H1 (cell line): Measurements from ENCODE around the gene ZNF618. TPM values are rescaled to one million over a fixed set of nuclear protein-coding genes. Genes with fewer than 3 reads are reported as not detected.

Experiments
- CTCF ChIA-PET: fragments of 300-600 bp; sonication (Branson Sonifier 250); formaldehyde crosslinking; loops from one replicate; lab custom pipeline; 2021; ENCODE audit not compliant: partially characterized antibody; lab: Charles Lee
- POLR2A ChIA-PET: fragments of 300-600 bp; sonication (Branson Sonifier 250); formaldehyde crosslinking; loops from one replicate; lab custom pipeline; 2021; ENCODE audit warnings: inconsistent platforms; ENCODE audit not compliant: partially characterized antibody; lab: Charles Lee
- DNase-seq, 2 experiments: peaks; one replicate each; pipeline versions ENCODE4 v3.0.0 to v3.0.0-alpha.2; 2010 to 2022; ENCODE audit warnings: low spot score in 2 of 2, low read depth in 1 of 2, mixed read lengths in 1 of 2
- FAIRE-seq: peaks from 2 replicates; lab custom pipeline; 2011; peaks lifted over from hg19 to GRCh38; lab: Jason Lieb, UNC
- H2AFZ ChIP-seq: 2 replicates; pipeline ENCODE4 v1.8.1; 2012; ENCODE audit warnings: low read length, inconsistent platforms
- H2AK5ac ChIP-seq: 2 replicates; pipeline ENCODE4 v1.6.1; 2013; ENCODE audit warnings: low read depth, low read length
- H2BK120ac ChIP-seq: replicated peaks from 2 replicates; pipeline ENCODE3; 2013; ENCODE audit warnings: low read depth, low read length, inconsistent platforms
- H2BK12ac ChIP-seq: 2 replicates; pipeline ENCODE4 v1.6.1; 2013; ENCODE audit warnings: low read depth, low read length
- H2BK15ac ChIP-seq: 2 replicates; pipeline ENCODE4 v1.6.1; 2013; ENCODE audit warnings: low read length
- H2BK20ac ChIP-seq: 2 replicates; pipeline ENCODE4 v1.6.1; 2013; ENCODE audit warnings: low read length
- H2BK5ac ChIP-seq: 2 replicates; pipeline ENCODE4 v1.6.1; 2013; ENCODE audit warnings: low read depth, low read length
- H3K14ac ChIP-seq: 2 replicates; pipeline ENCODE4 v1.6.1; 2013; ENCODE audit warnings: inconsistent platforms; ENCODE audit not compliant: insufficient read length
- H3K18ac ChIP-seq: 2 replicates; pipeline ENCODE4 v1.6.1; 2013; ENCODE audit warnings: low read length; ENCODE audit errors: extremely low read depth
- H3K23ac ChIP-seq: 2 replicates; pipeline ENCODE4 v1.6.1; 2013; ENCODE audit warnings: inconsistent platforms; ENCODE audit not compliant: insufficient read length
- H3K23me2 ChIP-seq: 2 replicates; pipeline ENCODE4 v1.6.1; 2013; ENCODE audit warnings: low read depth, low read length
- H3K27ac ChIP-seq: 2 replicates; pipeline ENCODE4 v1.6.1; 2011; ENCODE audit warnings: low read depth, low read length, inconsistent platforms
- H3K27me3 ChIP-seq, 4 experiments: replicated peaks in 1 of 4; 1 replicate in 1 of 4; 2 replicates in 3 of 4; pipeline versions ENCODE4 v1.6.1 to v1.8.1; 2011 to 2013; ENCODE audit warnings: low read length in 3 of 4, mild to moderate bottlenecking in 3 of 4, inconsistent platforms in 2 of 4, mixed read lengths in 2 of 4, moderate library complexity in 1 of 4; ENCODE audit not compliant: control insufficient read depth in 3 of 4, insufficient read depth in 3 of 4; ENCODE audit errors: extremely low read depth in 1 of 4
- H3K36me3 ChIP-seq, 4 experiments: 2 replicates each; pipeline versions ENCODE4 v1.6.1 to v1.8.1; 2011 to 2013; ENCODE audit warnings: mild to moderate bottlenecking in 4 of 4, low read length in 3 of 4, moderate library complexity in 2 of 4, control low read depth in 1 of 4, inconsistent platforms in 1 of 4; ENCODE audit not compliant: insufficient read depth in 4 of 4, control insufficient read depth in 2 of 4
- H3K4ac ChIP-seq: replicated peaks from 2 replicates; pipeline ENCODE3; 2013; ENCODE audit warnings: low read length, low read depth, mixed read lengths, inconsistent platforms; ENCODE audit not compliant: insufficient read length
- H3K4me1 ChIP-seq, 4 experiments: replicated peaks in 1 of 4; 1 replicate in 1 of 4; 2 replicates in 3 of 4; pipeline versions ENCODE4 v1.6.1 to v1.8.1; 2011 to 2013; ENCODE audit warnings: low read length in 3 of 4, inconsistent platforms in 2 of 4, mixed read lengths in 1 of 4; ENCODE audit not compliant: insufficient read depth in 4 of 4, control insufficient read depth in 3 of 4
- H3K4me2 ChIP-seq, 2 experiments: 2 replicates each; pipeline versions ENCODE4 v1.6.1 to v1.8.1; 2011 to 2013; ENCODE audit warnings: low read depth in 2 of 2, low read length in 2 of 2, control low read depth in 1 of 2, inconsistent platforms in 1 of 2, mild to moderate bottlenecking in 1 of 2; ENCODE audit not compliant: insufficient read depth in 1 of 2
- H3K4me3 ChIP-seq, 4 experiments: fragments of 200-600, 300-600 bp in 1 of 4; sonication (generic), shearing (Covaris generic), sonication (Bioruptor Twin) in 1 of 4; 2 replicates each; pipeline versions ENCODE4 v1.5.1 to v1.8.1; 2011 to 2016; ENCODE audit warnings: low read length in 4 of 4, low read depth in 3 of 4, control low read depth in 2 of 4, inconsistent platforms in 2 of 4, mild to moderate bottlenecking in 2 of 4, mixed read lengths in 1 of 4, moderate library complexity in 1 of 4; ENCODE audit not compliant: insufficient read depth in 2 of 4; ENCODE audit errors: extremely low read depth in 1 of 4
- H3K56ac ChIP-seq: replicated peaks from 2 replicates; pipeline ENCODE3; 2013; ENCODE audit warnings: low read depth, mild to moderate bottlenecking, mixed read lengths, low read length, inconsistent platforms; ENCODE audit not compliant: insufficient read length
- H3K79me1 ChIP-seq: 2 replicates; pipeline ENCODE4 v1.6.1; 2013; ENCODE audit warnings: low read depth, low read length, control low read depth
- H3K79me2 ChIP-seq, 2 experiments: 2 replicates each; pipeline versions ENCODE4 v1.6.1 to v1.8.1; 2012 to 2013; ENCODE audit warnings: low read length in 2 of 2, mild to moderate bottlenecking in 2 of 2, inconsistent platforms in 1 of 2; ENCODE audit not compliant: insufficient read depth in 2 of 2, control insufficient read depth in 1 of 2
- H3K9ac ChIP-seq, 4 experiments: replicated peaks in 1 of 4; 1 replicate in 1 of 4; 2 replicates in 3 of 4; pipeline versions ENCODE4 v1.6.1 to v1.8.1; 2011 to 2013; ENCODE audit warnings: low read depth in 3 of 4, low read length in 3 of 4, control low read depth in 2 of 4, mild to moderate bottlenecking in 2 of 4, moderate library complexity in 2 of 4, inconsistent platforms in 1 of 4; ENCODE audit errors: extremely low read depth in 1 of 4
- H3K9me3 ChIP-seq, 2 experiments: 2 replicates each; pipeline versions ENCODE4 v1.6.1 to v1.8.1; 2012 to 2013; ENCODE audit warnings: mild to moderate bottlenecking in 2 of 2, moderate library complexity in 2 of 2, control low read depth in 1 of 2, inconsistent platforms in 1 of 2, low read depth in 1 of 2, low read length in 1 of 2, mixed read lengths in 1 of 2; ENCODE audit not compliant: insufficient read depth in 2 of 2
- H4K20me1 ChIP-seq, 2 experiments: replicated peaks in 1 of 2; 2 replicates each; pipeline versions ENCODE3 to v1.8.1; 2011 to 2013; ENCODE audit warnings: inconsistent platforms in 2 of 2, low read length in 2 of 2, mild to moderate bottlenecking in 1 of 2; ENCODE audit not compliant: insufficient read depth in 2 of 2, control insufficient read depth in 1 of 2
- H4K5ac ChIP-seq: 2 replicates; pipeline ENCODE4 v1.6.1; 2013; ENCODE audit warnings: low read length, low read depth, mixed read lengths, inconsistent platforms; ENCODE audit not compliant: insufficient read length
- H4K8ac ChIP-seq: 2 replicates; pipeline ENCODE4 v1.8.0; 2013; ENCODE audit warnings: mild to moderate bottlenecking, moderate library complexity, low read length, inconsistent platforms; ENCODE audit not compliant: insufficient read depth; ENCODE audit errors: extremely low read depth
- H4K91ac ChIP-seq: replicated peaks from 2 replicates; pipeline ENCODE3; 2013; ENCODE audit warnings: low read length, mixed read lengths, inconsistent platforms; ENCODE audit not compliant: insufficient read length
- BRCA1 ChIP-seq: IDR thresholded peaks from 2 replicates; pipeline ENCODE4 v1.6.1; 2012; ENCODE audit warnings: low read depth, low read length, improper control_type of control experiment
- CBX8 ChIP-seq: fragments of 300-800, 300-1000 bp; sonication (generic); IDR thresholded peaks from 2 replicates; pipeline ENCODE4 v1.7.1; 2016; ENCODE audit warnings: low read depth, low read length, borderline replicate concordance
- JUN ChIP-seq: IDR thresholded peaks from 2 replicates; pipeline ENCODE4 v1.6.1; 2011; ENCODE audit warnings: low read depth, mild to moderate bottlenecking, improper control_type of control experiment, low read length
- KDM1A ChIP-seq: fragments of 200-600, 300-600 bp; sonication (generic); IDR thresholded peaks from 2 replicates; pipeline ENCODE4 v1.7.1; 2016; ENCODE audit warnings: mild to moderate bottlenecking, low read length, borderline replicate concordance
- MAFK ChIP-seq: IDR thresholded peaks from 2 replicates; pipeline ENCODE4 v1.6.1; 2012; ENCODE audit warnings: low read depth, mild to moderate bottlenecking, improper control_type of control experiment, low read length
- NANOG ChIP-seq: IDR thresholded peaks from 2 replicates; pipeline ENCODE4 v1.6.1; 2011; ENCODE audit warnings: low read length, low read depth, mild to moderate bottlenecking, inconsistent platforms; ENCODE audit not compliant: insufficient read depth, poor library complexity, severe bottlenecking
- SP4 ChIP-seq: IDR thresholded peaks from 2 replicates; pipeline ENCODE4 v1.6.1; 2012; ENCODE audit warnings: low read length, inconsistent platforms
- TCF12 ChIP-seq: IDR thresholded peaks from 2 replicates; pipeline ENCODE4 v1.6.1; 2011; ENCODE audit warnings: low read depth, mild to moderate bottlenecking, low read length
- WGBS, 2 experiments: shearing (Covaris generic) in 1 of 2; methylation state at CpG; one replicate each; pipeline versions ENCODE4 v1.1.6 to v1.1.7; 2013 to 2015; ENCODE audit warnings: low lambda C conversion rate in 2 of 2, mixed read lengths in 2 of 2, inconsistent platforms in 1 of 2, low coverage in 1 of 2, missing lambda C conversion rate in 1 of 2; ENCODE audit not compliant: insufficient replicate concordance in 2 of 2, insufficient coverage in 1 of 2, insufficient read length in 1 of 2; ENCODE audit errors: extremely low coverage in 1 of 2, missing lambda C conversion rate in 1 of 2; 5-methylcytosine and 5-hydroxymethylcytosine counted together
- polyA plus RNA-seq, 7 experiments: library from polyadenylated mRNA; depleted of rRNA in 3 of 7; stranded (reverse) in 5 of 7; unstranded in 2 of 7; fragments of >200 nt in 5 of 7; fragments of 200-250 nt in 2 of 7; gene quantifications; 1 replicate in 5 of 7; 2 replicates in 1 of 7; 4 replicates in 1 of 7; pipeline versions ENCODE4 v1.2.1 to v1.2.3, GENCODE V29; 2011 to 2013; ENCODE audit warnings: missing spikeins in 2 of 7, mixed read lengths in 2 of 7
- total RNA-seq: library from RNA; stranded (reverse); fragmentation: NEBNext Ultra II Directional; extraction: Animal tissue kit (Norgen Biotek cat#: 25700); gene quantifications from 2 replicates; pipeline ENCODE4 v1.2.1, GENCODE V29; 2021

The ZNF618 gene
- total and polyA plus RNA-seq, 2 of the 8 experiments (the other 6 are each of a cell fraction or from before 2014, with no cell fraction given): 9.6 to 28.5 TPM

DNA sequence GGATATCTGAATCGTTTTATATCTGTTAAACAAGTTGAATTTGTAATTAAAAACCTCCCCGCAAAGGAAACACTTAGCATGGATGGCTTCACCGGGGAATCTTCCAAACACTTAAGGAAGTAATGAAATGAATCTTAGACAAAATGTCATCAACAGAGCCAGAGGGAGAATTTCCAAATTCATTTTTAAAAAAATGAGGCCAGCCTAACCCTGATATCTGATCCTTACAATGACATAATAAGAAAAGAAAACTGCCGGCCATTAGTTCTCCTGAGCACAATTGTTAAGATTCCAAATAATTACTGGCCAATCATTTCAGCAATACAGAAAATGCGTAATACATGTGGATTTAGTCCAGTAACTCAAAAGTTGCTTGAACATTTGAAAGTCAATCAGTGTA is 229.1 kb downstream of the ZNF618 start:
- DNase-seq: no peak
- no peak overlapping the region for H3K9ac ChIP-seq
- H2BK12ac ChIP-seq: no peak overlapping the region
- no peak overlapping the region for H4K8ac ChIP-seq
- H3K23ac ChIP-seq: no peak overlapping the region
- WGBS, 2 experiments: 85% methylated on average over 5 of the region's 5 CpGs; no CpG with 5 or more reads in 1 of the 2 experiments
- CTCF ChIA-PET: interaction anchor here (0.7 to 17.7 kb wide), 6 partner anchors 9 to 185 kb away, joined by 4 to 206 read pairs (median 118); partner anchors contain the start of genes AMBP and COL27A1
- H2AK5ac ChIP-seq: no peak overlapping the region
- H2AFZ ChIP-seq: no peak overlapping the region
- peaks cover 0 to 9% (median 7%) of the 10 kb centered on the region in 4 experiments; a peak in 6 of 7 replicates for H3K4me1 ChIP-seq
- no peak overlapping the region for H3K18ac ChIP-seq
- H3K79me1 ChIP-seq: no peaks in the 10 kb centered on the region
- no peak overlapping the region for H4K91ac ChIP-seq
- H3K4ac ChIP-seq: no peak overlapping the region
- no peak overlapping the region for H2BK20ac ChIP-seq
- H3K36me3 ChIP-seq: no peaks in the 10 kb centered on the region
- H3K14ac ChIP-seq: no peak overlapping the region
- H3K9me3 ChIP-seq: peaks cover 0 to 2% of the 10 kb centered on the region in 2 experiments; a peak in 1 of 4 replicates
- TF ChIP-seq CBX8 (no peak), NANOG (no peak), BRCA1 (no peak), KDM1A (no peak), MAFK (no peak), JUN (no peak), TCF12 (no peak), SP4 (no peak)
- peaks cover 0 to 14% (median 4%) of the 10 kb centered on the region in 4 experiments; a peak in 2 of 7 replicates for H3K27me3 ChIP-seq
- H3K23me2 ChIP-seq: no peaks in the 10 kb centered on the region; the same call in 1 of the 2 replicates
- H4K5ac ChIP-seq: no peak overlapping the region
- no peak overlapping the region for H3K4me3 ChIP-seq
- POLR2A ChIA-PET: no interaction called here
- no peaks in the 10 kb centered on the region for H4K20me1 ChIP-seq
- no peak overlapping the region for H3K56ac ChIP-seq
- H2BK5ac ChIP-seq: no peak overlapping the region
- no peak overlapping the region for H3K4me2 ChIP-seq
- no peak overlapping the region for H3K27ac ChIP-seq
- H3K79me2 ChIP-seq: no peaks in the 10 kb centered on the region
- FAIRE-seq: no peak
- no peak overlapping the region for H2BK15ac ChIP-seq
- H2BK120ac ChIP-seq: no peak overlapping the region
